ENCODE data around the gene UNC93A.
A peak's percentile ranks its signal among the peaks of the same experiment; 100 is the strongest.
"Not testable (repeated sequence)": the region's sequence is repeated elsewhere in the genome, so short reads cannot be mapped to it uniquely, and the experiment has no call there.

UNC93A gene

DNA sequence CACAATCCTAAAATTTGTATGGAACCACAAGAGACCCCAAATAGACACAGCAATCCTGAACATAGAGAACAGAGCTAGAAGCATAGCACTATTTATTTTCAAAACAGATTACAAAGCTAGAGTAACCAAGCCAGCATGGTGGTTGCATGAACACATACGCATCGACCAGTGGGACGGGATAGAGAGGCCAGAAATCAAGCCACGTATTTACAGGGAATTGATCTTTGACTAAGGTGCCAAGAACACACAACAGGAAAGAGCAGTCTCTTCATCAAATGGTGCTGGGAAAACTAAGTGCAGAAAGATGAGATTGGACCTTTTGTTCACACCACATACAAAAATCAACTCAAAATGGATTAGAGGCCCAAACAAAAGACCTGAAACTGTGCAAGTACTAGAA is 54.8 kb downstream of the UNC93A start:
- no peak for DNase-seq

DNA sequence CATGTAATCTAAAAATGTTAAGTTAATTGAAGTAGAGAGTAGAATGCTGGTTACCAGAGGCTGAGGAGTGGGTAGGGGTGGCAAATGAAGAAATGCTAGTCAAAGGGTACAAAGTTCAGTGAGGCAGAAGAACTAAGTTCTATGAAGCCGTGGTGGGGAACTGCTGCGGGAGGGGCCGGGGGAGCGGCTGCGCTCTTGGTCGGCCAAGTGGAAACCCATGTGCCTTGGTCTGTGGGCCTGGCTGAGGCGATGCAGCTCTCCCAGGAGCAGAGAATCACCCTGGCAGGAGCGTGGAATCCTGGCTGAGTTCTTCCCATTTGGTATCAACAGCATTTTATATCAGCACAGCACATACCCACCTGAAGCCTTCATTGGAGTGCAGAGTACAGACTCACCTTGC is 56.1 kb downstream of the UNC93A start:
- DNase-seq, result no peak

DNA sequence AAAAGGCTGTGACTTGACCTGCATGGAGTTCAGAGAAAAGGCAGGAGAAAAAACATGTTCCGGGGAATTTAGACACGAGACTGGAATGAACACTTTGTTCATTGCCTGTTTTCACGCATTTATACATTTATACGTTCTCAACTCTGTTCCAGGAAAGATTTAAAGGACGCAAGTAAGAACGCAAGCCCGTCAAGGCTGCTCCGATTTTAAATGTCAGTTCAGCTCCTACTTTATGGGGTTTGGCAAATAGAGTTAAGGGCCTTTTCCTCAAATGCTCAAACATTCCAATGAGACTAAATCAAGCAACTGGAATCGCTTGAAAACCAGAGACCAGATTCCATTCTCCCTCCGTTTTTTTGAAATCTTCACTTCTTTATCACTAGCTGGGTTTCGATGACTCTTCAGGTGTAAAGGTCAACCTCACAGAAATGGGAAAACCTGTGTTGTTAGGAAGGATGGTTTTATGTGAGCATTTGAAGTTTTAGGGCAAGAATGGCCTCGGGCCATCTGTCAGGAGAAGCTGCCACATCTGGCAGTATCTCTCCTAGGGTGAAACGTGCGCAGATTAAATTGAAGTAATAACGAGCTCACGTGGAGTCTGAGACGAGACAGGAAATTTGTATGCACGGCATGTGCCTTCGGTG is 58.6 kb downstream of the UNC93A start:
- DNase-seq, result no peak

DNA sequence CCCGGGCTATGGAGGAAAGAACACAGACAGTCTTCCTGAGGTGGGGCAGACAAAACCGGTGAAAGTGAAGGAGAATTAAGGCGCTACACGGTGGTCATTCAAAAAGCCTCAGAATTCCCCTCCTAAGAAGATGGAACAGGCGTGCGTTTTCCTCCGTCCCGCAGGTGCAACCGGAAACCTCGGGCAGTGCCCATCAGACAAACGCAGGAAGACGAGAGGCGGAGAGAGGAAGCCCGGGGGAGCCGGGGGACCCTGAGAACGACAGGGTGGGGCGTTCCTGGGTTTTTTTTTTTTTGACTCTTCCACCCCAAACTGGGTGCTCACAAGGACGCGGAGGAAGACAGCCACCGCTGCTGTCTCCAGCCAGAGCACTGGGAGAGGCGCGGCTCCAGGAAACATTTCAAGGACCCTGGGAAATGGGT is 59.2 kb downstream of the UNC93A start:
- DNase-seq, result no peak

DNA sequence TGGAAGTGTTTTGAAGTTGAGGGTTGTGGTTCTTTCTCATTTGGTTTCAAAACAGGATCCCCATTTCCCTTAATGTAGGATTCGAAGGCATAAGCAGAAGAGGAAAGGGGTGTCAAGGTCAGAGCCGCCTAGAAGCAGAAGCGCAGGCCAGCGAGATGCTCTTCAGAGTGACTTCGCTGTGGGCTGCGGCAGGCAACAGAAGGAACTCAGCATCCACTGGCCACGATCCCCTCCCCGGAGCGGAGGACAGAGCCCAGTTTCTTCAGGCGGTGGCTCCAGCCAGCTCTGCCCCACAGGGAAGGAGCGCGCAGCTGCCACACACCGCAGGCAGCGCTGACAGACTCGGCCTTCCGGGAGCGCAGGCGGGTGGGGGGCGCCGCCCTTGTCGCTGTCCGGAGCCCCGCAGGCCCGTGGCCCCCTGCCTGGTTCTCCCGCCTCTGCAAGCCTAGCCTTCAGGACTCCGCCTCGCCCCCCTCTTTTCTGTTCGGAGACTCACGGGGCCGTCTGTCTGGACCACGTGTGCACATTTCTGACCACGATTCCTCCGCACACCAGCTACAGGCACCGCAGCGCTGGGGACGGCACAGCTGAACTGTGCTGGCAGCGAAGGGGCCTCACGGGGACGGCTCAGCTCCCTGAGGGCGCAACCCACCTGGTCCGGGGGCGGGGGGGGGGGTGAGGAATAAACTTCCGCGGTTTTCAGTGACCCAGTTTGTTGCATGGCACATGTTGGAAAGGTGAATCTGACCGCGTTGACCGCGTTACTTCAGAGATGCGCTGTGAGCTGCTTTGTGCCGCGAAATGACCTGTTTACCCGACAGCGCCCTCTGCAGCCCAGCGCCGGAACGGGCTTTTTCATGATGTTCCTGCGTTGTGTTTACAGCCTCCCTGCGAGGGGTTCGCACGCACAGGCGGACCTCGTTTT is 59.9 kb downstream of the UNC93A start:
- peak; percentile 67 for DNase-seq

DNA sequence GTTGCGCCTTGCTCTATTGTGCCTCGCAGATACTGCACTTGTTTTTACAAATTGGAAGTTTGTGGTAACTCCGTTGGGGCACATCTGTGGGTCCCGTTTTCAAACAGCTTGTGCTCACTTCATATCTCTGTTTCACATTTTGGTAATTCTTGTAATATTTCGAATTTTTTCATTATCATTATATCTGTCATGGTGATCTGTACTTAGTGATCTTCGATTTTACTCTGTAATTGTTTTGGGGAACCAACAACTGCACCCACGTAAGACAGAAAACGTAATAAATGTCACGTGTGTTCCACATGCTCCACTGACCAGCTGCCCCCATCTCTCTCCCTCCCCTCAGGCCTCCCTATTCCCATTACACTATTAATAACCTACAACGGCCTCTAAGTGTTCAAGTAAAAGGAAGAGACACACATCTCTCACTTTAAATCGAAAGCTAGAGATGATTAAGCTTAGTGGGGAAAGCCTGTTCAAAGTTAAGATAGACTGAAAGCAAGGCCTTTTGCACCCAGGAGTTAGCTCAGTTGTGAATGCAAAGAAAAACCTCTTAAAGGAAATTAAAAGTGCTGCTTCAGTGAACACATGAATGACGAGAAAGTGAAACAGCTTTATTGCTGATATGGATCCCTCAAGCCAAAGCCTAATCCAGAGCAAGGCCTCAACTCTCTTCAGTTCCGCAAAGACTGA is 60.7 kb downstream of the UNC93A start:
- no peak for DNase-seq

DNA sequence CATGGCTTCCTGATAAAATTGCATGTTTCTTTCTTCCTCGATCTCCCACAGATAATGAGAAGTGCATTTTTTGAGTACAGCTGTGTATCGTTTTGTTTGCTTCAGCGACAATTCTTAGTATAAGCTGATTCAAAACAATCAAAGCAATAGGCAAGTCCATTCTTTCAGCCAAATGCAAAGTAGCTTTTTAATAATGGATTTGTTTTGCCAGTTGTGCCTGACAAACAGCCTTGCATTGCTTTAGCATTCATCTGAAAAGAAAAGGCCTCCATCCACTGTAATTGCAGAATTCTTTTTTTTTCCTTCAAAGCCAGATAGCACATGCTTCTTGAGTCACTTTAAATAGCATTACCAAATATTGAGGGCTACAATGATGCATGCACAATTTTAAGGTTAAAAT is 65.8 kb downstream of the UNC93A start:
- DNase-seq, result no peak

DNA sequence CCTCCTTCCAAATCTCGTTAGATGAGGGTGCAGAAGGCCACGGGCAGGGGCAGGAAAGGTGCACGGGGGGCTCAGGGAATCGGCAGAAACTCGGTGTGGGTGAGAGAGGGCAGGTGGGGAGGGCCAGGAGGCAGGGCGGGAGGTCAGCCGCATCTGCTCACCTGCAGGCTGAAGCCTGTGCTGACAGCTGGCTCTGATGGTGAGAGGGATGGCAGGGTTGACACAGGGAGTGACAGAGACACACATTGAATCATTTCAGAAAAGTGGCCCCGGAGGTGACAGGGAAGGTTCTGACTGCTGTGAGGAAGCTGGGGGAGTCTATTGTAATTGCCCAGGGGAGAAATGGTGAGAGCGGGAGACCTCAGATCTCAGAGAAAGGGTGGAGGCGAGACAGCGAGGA is 67.3 kb downstream of the UNC93A start:
- DNase-seq, result not testable (repeated sequence)

DNA sequence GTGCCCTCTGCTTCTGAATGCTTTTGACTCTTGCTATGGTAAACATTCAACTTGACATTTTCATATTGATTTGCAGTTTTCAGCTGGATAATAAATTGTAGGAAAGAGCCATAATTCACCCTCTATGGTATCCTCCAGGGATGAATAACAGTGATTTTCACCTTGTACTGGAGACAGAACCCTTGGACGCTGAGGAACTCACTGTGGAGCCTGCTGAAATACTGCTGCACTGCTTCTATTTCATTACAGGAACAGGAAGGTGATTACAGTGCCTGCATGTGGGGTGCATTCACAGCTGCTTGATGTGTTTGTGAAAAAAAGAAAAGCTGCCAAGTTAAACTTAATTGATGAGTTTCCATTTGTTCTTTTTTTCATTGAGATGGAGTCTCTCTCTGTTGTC is 70.1 kb downstream of the UNC93A start:
- not testable (repeated sequence) for DNase-seq
